ENCODE measurements around the gene GSTP1.
A peak's percentile ranks its signal among the peaks of the same experiment; 100 is the strongest.
"Not testable (repeated sequence)": the region's sequence is repeated elsewhere in the genome, so short reads cannot be mapped to it uniquely, and the experiment has no call there.

GSTP1 gene

DNA sequence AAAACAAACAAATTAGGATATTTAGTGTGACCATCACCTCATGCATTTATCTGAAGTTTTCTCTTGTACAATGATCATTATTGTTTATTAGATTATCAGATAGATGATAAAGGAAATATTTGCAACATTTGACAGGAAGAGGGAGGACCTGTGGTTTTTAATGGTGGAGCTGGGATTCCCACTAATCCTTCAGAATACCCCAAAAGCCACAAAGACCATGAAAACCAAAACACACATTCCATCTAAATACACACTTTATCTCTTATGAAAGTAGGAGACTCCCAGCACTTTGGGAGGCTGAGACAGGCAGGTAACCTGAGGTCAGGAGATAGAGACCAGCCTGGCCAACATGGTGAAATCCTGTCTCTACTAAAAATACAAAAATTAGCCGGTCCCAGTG lies 15.5 kb downstream of the GSTP1 start:
- DNase-seq, result no peak

DNA sequence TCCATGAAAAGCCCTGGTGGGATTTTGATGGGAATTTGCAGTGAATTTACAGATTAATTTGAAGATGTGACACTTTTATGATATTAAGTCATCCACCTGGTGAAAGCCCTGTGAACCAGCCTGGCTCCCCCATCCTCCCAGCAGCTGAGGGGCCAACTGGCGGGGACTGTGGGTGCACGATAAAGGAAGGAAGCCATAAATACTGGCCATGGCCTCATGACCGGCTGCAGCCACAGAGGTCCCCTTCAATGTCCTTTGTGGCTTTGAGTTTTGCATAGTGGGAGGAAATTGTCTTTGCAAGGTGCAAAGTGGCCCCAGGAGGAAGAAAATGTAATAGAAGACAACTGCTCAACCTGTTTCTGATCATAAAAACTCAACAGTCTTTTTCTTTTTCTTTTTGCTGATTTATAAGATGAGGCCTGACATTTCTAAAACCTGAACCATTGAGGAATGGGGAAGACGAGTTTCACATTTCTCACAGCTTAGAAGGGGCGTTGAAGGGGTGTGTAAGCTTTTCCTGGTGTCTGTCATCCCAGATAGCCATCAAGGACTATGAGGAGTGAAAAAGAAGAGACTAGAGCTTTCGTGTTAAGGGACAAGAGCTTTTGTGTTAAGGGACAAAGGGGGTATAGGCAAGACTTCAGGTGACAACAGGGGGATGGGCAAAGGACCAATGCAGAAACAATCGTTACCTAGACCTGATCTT lies 16.9 kb downstream of the GSTP1 start:
- no peak for DNase-seq

DNA sequence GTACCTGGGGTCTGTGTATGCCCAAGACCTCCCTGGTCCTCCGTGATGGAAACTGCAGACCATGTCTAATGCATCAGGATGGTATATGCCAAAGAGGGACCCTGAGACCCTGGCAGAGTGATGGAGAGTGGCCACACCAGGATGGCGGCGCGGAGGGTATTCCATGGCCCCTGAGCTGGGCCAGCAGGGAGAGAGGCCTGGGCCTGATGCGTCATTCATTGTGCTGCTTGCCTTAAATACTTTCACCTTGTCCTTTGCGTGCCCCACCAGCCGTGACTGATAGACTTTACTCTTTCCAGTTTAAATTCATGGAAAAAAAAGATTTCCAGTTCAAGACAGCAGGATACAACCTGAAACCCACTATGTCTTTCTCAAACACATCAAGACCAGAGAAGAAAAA lies 17.5 kb downstream of the GSTP1 start:
- DNase-seq, result no peak

DNA sequence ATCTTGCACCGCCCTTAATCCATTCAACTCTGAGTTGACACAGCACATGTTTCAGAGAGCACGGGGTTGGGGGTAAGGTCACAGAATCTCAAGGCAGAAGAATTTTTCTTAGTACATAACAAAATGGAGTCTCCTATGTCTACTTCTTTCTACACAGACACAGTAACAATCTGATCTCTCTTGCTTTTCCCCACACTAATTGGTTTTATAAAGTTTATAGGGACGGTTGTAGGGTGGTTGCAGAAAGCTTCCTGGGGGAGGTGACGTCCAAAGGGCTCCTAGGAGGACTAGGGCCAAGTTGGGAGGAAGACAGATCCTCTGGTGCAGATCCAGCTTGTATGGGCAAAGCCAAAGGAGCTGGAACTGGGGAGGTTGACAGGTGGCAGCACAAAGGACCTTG lies 20.5 kb downstream of the GSTP1 start:
- DNase-seq, result not testable (repeated sequence)

GRCh38 chr11:67604815-67605214 lies 21.2 kb downstream of the GSTP1 start:
- DNase-seq, result no peak

GRCh38 chr11:67605231-67606011 lies 21.8 kb downstream of the GSTP1 start:
- no peak for DNase-seq

- no peak for DNase-seq
These were observed 22.5 kb downstream of the GSTP1 start for GRCh38 chr11:67606093-67606491.

- peak; percentile 96 for DNase-seq
These were observed 23.1 kb downstream of the GSTP1 start, which contains the start of gene NDUFV1 for GRCh38 chr11:67606492-67607295. Gene NDUFV1, plus strand, starts transcription at chr11:67606936. Its CDS starts 69 bp downstream, at chr11:67607005.

DNA sequence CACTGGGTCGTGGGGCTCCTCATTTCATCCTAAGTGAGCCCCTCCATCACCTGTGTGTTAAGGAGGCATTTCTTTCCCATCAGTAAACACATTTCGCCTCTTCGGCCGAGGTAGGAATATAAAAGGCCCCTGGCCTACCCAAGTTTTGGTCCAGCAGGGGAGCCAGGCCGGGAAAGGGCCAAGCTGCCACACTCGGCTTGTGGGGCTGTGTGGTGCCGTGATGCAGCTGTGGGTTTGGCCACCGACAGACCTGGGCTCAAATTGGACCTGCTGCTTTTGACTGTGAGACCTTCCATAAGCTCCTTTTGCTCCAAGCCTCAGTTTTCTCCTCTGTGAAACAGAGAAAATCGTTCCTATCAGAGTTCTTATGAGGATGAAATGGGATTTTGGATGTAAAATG lies 23.9 kb downstream of the GSTP1 start:
- no peak for DNase-seq

DNA sequence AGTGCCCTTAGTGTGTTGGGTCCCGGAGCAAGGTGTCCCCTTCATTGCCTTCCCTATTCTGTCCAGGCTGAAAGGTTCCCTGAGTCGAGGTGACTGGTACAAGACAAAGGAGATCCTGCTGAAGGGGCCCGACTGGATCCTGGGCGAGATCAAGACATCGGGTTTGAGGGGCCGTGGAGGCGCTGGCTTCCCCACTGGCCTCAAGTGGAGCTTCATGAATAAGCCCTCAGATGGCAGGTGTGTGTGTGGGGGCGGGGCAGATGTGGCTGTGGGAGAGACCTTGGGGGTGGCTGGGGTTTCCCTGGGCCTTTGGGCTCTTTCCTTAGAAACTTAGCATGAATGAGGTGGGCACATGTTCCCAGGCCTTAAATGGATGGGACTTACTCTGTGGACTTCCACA lies 24.9 kb downstream of the GSTP1 start:
- no peak for DNase-seq

GRCh38 chr11:67609316-67609715 lies 25.7 kb downstream of the GSTP1 start:
- DNase-seq, result no peak

DNA sequence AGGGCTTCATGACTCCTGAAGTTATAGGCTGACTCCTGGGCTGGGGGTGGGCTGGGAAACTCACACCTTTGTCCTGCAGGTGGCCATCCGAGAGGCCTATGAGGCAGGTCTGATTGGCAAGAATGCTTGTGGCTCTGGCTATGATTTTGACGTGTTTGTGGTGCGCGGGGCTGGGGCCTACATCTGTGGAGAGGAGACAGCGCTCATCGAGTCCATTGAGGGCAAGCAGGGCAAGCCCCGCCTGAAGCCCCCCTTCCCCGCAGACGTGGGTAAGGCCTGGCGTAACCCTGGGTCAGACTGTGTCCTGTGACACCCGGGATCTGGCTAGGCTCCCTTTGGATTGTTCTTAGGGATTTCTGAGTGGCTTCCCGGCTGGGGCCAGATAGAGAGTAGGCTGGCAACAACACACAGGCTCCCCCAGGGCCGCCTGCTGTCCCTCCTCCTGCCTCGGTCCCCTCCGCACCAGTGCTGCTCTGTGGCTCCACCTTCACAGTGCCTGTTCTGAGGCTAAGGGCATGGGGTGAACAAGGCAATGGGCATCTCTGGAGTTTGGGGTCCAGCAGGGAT lies 26.8 kb downstream of the GSTP1 start:
- no peak for DNase-seq

DNA sequence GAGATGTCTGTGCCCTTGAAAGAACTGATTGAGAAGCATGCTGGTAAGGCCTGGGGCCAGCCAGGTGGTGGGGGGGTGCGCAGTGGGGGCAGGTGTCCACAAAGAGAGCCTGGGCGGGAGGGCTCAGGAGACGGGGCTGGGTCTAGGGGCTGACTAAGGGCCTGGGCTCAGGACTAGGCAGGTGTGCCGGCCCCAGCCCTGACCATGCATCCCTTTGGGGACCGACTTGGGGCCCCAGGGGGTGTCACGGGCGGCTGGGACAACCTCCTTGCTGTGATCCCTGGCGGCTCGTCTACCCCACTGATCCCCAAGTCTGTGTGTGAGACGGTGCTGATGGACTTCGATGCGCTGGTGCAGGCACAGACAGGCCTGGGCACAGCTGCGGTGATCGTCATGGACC lies 27.6 kb downstream of the GSTP1 start:
- no peak for DNase-seq

DNA sequence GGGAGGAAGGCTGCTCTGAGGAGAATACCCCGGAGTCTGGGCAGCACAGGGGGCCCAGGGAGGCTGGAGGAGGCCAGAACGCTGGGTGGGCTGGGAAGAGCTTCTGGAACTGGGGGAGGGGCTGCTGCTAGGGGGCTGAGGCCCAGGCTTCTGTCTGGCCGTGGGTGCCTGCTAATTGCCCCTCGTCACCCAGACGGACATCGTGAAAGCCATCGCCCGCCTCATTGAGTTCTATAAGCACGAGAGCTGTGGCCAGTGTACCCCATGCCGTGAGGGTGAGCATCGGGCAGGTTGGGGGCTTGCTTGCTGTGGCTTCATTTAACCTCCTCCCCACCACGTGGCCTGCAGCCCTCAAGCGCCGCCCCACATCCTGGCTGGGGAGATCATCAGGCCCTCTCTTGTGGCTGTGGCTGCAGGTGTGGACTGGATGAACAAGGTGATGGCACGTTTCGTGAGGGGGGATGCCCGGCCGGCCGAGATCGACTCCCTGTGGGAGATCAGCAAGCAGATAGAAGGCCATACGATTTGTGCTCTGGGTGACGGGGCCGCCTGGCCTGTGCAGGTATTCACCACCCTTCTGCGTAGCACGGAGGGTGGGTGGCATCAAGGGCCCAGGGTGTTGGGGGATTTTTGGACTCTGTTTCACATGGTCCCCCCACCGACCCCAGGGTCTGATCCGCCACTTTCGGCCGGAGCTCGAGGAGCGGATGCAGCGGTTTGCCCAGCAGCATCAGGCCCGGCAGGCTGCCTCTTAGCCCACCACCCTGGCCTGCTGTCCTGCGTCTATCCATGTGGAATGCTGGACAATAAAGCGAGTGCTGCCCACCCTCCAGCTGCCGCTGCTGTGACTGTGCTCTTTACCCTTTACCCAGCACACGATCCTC lies 28.3 kb downstream of the GSTP1 start:
- no peak for DNase-seq

- no peak for DNase-seq
These were observed 29.1 kb downstream of the GSTP1 start for GRCh38 chr11:67612751-67613150.

DNA sequence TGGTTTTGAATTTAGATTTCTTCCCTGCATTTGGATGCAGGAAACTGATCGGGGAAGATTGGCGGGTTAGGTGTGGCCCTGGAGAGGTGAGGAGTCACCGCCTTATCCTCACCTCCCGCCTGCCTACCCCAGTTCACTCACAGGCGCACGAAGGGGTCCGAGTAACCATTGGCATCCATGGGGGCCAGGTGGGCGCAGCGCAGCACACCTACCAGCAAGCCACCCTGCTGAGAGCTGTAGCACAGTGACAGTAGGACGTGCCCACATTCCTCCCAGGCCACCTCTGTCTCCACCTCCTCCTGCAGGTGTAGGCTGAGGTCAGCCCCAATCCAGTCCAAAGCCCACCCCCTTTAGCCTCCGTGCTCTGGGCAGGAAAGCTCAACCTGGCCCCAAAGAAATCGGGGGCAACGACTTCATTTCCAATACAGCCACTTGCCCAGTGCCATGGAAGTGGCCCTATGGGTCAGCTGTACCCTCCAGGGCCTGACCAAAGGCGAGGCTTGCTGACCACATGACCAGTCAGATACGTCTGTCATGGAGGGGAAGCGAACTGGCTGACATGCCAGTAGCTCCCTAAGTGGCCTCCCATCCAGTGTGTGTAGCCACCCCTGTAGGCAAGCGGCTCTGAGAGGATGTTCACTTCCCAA lies 29.8 kb downstream of the GSTP1 start:
- no peak for DNase-seq

- DNase-seq, result peak; percentile 82
These were observed 30.5 kb downstream of the GSTP1 start for GRCh38 chr11:67613960-67614715.

DNA sequence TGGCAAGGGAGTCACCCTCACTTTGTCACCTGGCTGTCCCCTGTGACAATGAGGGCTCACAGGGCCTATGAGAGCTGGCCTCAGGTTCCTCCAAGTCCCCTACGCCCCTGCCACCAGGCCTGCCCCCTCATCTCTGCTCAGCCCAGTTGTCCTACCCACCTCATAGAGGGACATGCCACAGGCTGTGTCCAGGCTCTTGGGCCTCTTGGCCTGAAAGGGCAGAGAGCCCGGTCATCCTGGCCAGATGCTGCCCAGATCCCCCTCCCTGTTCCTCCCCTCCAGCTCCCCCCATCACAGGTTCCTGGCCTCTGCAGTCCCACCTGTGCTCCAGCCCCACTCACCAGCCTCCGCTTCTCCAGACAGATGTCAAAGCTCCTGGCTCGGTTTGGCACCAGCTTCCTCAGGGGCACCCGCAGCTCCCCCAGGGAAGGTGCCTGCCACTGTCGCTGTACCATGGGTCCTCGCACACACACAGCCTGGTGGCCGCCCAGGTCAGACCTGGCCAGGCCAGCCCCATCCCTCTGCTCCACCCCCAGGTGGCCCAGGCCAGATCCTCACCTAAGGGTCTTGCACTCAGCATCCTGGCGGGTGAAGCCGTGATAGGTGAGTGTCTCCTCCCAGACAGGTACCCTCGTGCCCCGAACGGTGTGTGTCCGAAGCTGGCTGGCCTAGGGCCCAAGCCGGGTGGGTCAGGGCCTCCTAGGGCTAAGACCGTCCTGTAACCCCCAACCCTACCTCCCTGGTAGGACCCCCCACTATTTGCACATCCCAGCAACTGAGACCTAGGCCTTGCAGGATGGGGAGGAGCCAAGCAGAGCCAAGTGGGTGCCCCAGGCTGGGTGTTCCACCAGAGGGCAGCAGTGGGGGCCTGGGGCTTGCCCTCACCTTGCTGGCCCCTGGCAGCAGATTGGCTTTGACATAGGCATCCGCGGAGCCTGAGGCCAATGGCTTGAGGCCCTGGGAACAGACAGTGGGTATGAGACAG lies 31.4 kb downstream of the GSTP1 start:
- DNase-seq, result peak; percentile 58

GRCh38 chr11:67615728-67616430 lies 32.3 kb downstream of the GSTP1 start:
- DNase-seq, result no peak

All from activated T-cell treated with anti-CD3 and anti-CD28 coated beads, Interleukin-2, amount 50 U/mL, for 1 hour (primary cell).